B cell (primary cell): ENCODE data around the gene FMN1. TPM values are rescaled to one million over a fixed set of nuclear protein-coding genes. Genes with fewer than 3 reads are reported as not detected.

Experiments
- ATAC-seq: fragments of 200-7000 bp; cut with Tn5 transposase; one replicate; pipeline ENCODE4 v1.10.0; 2021; ENCODE audit warnings: low read depth, mild to moderate bottlenecking, moderate number of reproducible peaks, moderate library complexity
- CTCF ChIA-PET: fragments of 350-600 bp; sonication (Branson Sonifier 250); formaldehyde crosslinking; loops from one replicate; lab custom pipeline; 2021; ENCODE audit warnings: antibody characterized with exemption, inconsistent platforms; lab: Charles Lee
- POLR2A ChIA-PET: fragments of 350-600 bp; sonication (Branson Sonifier 250); formaldehyde crosslinking; loops from one replicate; lab custom pipeline; 2021; ENCODE audit warnings: antibody characterized with exemption; lab: Charles Lee
- DNase-seq: peaks from one replicate; pipeline ENCODE4 v3.0.0; 2013
- H2AFZ ChIP-seq: 2 replicates; pipeline ENCODE4 v1.6.1; 2012; ENCODE audit warnings: mild to moderate bottlenecking, low read depth, low read length; ENCODE audit not compliant: insufficient read depth, poor library complexity, severe bottlenecking
- H3K27ac ChIP-seq, 2 donors: 1 replicate in 1 of 2; 2 replicates in 1 of 2; pipeline ENCODE4 v1.5.1; 2012 to 2013; ENCODE audit warnings: low read length in 2 of 2, mild to moderate bottlenecking in 2 of 2, moderate library complexity in 1 of 2
- H3K27me3 ChIP-seq, 4 experiments: fragments of 200-600 bp in 1 of 4; sonication (generic) in 1 of 4; replicated peaks in 1 of 4; 1 replicate in 2 of 4; 2 replicates in 2 of 4; pipeline versions ENCODE4 v1.6.1 to v1.7.0; 2013 to 2016; ENCODE audit warnings: low read length in 3 of 4, mild to moderate bottlenecking in 2 of 4, mixed read lengths in 1 of 4, moderate library complexity in 1 of 4; ENCODE audit not compliant: insufficient read depth in 4 of 4, control insufficient read depth in 3 of 4; ENCODE audit errors: control extremely low read depth in 1 of 4
- H3K36me3 ChIP-seq, 2 experiments: replicated peaks in 1 of 2; 1 replicate in 1 of 2; 2 replicates in 1 of 2; pipeline versions ENCODE4 v1.6.1 to v1.7.1; 2013; ENCODE audit warnings: low read length in 1 of 2; ENCODE audit not compliant: insufficient read depth in 2 of 2, control insufficient read depth in 1 of 2; ENCODE audit errors: control extremely low read depth in 1 of 2, extremely low read depth in 1 of 2
- H3K4me1 ChIP-seq, 2 donors: fragments of 200-600 bp in 1 of 2; sonication (generic) in 1 of 2; 1 replicate in 1 of 2; 2 replicates in 1 of 2; pipeline versions ENCODE4 v1.5.1 to v1.6.1; 2013 to 2017; ENCODE audit warnings: low read length in 2 of 2; ENCODE audit not compliant: control insufficient read depth in 2 of 2, insufficient read depth in 2 of 2
- H3K4me2 ChIP-seq: replicated peaks from 2 replicates; pipeline ENCODE3; 2012; ENCODE audit warnings: mild to moderate bottlenecking, low read depth, low read length; ENCODE audit not compliant: poor library complexity, severe bottlenecking
- H3K4me3 ChIP-seq, 5 experiments: fragments of 200-600 bp in 1 of 5; sonication (generic) in 1 of 5; 1 replicate in 3 of 5; 2 replicates in 2 of 5; pipeline versions ENCODE4 v1.5.1 to v1.7.0; 2011 to 2016; ENCODE audit warnings: low read length in 4 of 5, mild to moderate bottlenecking in 4 of 5, low read depth in 2 of 5, control low read depth in 1 of 5, moderate library complexity in 1 of 5; ENCODE audit not compliant: insufficient read depth in 1 of 5; ENCODE audit errors: control extremely low read depth in 1 of 5, extremely low read depth in 1 of 5
- H3K79me2 ChIP-seq: fragments of 200-600 bp; sonication (generic); one replicate; pipeline ENCODE4 v1.6.0; 2016; ENCODE audit warnings: low read length; ENCODE audit not compliant: control insufficient read depth, insufficient read depth
- H3K9ac ChIP-seq: fragments of 200-600 bp; sonication (generic); 2 replicates; pipeline ENCODE4 v1.6.1; 2017; ENCODE audit warnings: mild to moderate bottlenecking, low read length, moderate library complexity
- H3K9me3 ChIP-seq, 3 donors: one replicate each; pipeline versions ENCODE4 v1.6.1 to v1.7.1; 2013; ENCODE audit warnings: low read length in 2 of 3; ENCODE audit not compliant: control insufficient read depth in 2 of 3, insufficient read depth in 1 of 3; ENCODE audit errors: control extremely low read depth in 1 of 3
- H4K20me1 ChIP-seq: 2 replicates; pipeline ENCODE4 v1.6.0; 2012; ENCODE audit warnings: mild to moderate bottlenecking, low read length; ENCODE audit not compliant: insufficient read depth, control insufficient read depth, poor library complexity, severe bottlenecking
- H3K27ac Mint-ChIP-seq: one replicate; pipeline ENCODE4 v1.8.0; 2021; ENCODE audit warnings: mixed read lengths
- H3K27me3 Mint-ChIP-seq: one replicate; pipeline ENCODE4 v1.8.0; 2021; ENCODE audit warnings: mixed read lengths
- H3K4me1 Mint-ChIP-seq: one replicate; pipeline ENCODE4 v1.8.0; 2021; ENCODE audit warnings: mixed read lengths
- H3K4me3 Mint-ChIP-seq: one replicate; pipeline ENCODE4 v1.8.0; 2021; ENCODE audit warnings: mixed read lengths
- H3K9me3 Mint-ChIP-seq: one replicate; pipeline ENCODE4 v1.8.0; 2022; ENCODE audit warnings: mixed read lengths; ENCODE audit not compliant: insufficient read depth
- EZH2 ChIP-seq: IDR thresholded peaks from 2 replicates; pipeline ENCODE4 v1.6.1; 2012; ENCODE audit warnings: borderline replicate concordance, low read depth, mild to moderate bottlenecking, moderate library complexity, low read length; ENCODE audit not compliant: insufficient read depth, poor library complexity, severe bottlenecking
- WGBS: methylation state at CpG from one replicate; pipeline ENCODE4 v1.1.5; 2013; ENCODE audit warnings: missing lambda C conversion rate; ENCODE audit not compliant: insufficient coverage; 5-methylcytosine and 5-hydroxymethylcytosine counted together
- intact Hi-C: fragments of 100-400 bp; cut with micrococcal nuclease; formaldehyde crosslinking; loops from one replicate; pipeline ENCODE4 v1.10.0; 2022
- polyA plus RNA-seq: library from polyadenylated mRNA; depleted of rRNA; stranded (reverse); fragments of >200 nt; gene quantifications from 2 replicates; pipeline ENCODE4 v1.2.3, GENCODE V29; 2012
- total RNA-seq, 2 donors: library from RNA; stranded (reverse); fragments of 120-200 nt in 1 of 2; gene quantifications; 1 replicate in 1 of 2; 2 replicates in 1 of 2; pipeline versions ENCODE4 v1.2.3 to v1.2.4, GENCODE V29; 2013 to 2022
- TF ChIP-seq, protein P1 (sequence below): fragments of 200-600 bp; IDR thresholded peaks from one replicate; pipeline ENCODE4 v1.8.0; 2022; ENCODE audit warnings: antibody characterized with exemption, mild to moderate bottlenecking

The FMN1 gene
- total and polyA plus RNA-seq, 2 donors (not counting 1 experiment from before 2014, with no cell fraction given), result 0.21 to 0.96 TPM

GRCh38 chr15:33032053-33032452 lies 162.5 kb downstream of the FMN1 start:
- intact Hi-C loops, result no loop called here
- TF ChIP-seq EZH2, result no peak
- TF ChIP-seq, protein P1, sequence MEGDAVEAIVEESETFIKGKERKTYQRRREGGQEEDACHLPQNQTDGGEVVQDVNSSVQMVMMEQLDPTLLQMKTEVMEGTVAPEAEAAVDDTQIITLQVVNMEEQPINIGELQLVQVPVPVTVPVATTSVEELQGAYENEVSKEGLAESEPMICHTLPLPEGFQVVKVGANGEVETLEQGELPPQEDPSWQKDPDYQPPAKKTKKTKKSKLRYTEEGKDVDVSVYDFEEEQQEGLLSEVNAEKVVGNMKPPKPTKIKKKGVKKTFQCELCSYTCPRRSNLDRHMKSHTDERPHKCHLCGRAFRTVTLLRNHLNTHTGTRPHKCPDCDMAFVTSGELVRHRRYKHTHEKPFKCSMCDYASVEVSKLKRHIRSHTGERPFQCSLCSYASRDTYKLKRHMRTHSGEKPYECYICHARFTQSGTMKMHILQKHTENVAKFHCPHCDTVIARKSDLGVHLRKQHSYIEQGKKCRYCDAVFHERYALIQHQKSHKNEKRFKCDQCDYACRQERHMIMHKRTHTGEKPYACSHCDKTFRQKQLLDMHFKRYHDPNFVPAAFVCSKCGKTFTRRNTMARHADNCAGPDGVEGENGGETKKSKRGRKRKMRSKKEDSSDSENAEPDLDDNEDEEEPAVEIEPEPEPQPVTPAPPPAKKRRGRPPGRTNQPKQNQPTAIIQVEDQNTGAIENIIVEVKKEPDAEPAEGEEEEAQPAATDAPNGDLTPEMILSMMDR, result no peak

GRCh38 chr15:33031324-33031821 lies 163.1 kb downstream of the FMN1 start:
- H3K27ac Mint-ChIP-seq, result no peak overlapping the region
- no peak overlapping the region for H3K4me3 ChIP-seq

More at GRCh38 chr15:33032053-33032452, 162.5 kb downstream of the FMN1 start:
- Histone ChIP-seq H3K27me3 (no peaks in the 10 kb centered on the region), H2AFZ (no peak overlapping the region), H3K79me2 (no peaks in the 10 kb centered on the region), H3K9ac (no peak overlapping the region), H3K4me3 (no peak overlapping the region), H3K27ac (no peak overlapping the region), H3K4me2 (no peak overlapping the region), H4K20me1 (no peaks in the 10 kb centered on the region), H3K9me3 (no peaks in the 10 kb centered on the region), H3K4me1 (no peaks in the 10 kb centered on the region), H3K36me3 (no peaks in the 10 kb centered on the region)
- no peak for ATAC-seq
- ChIA-PET POLR2A (no interaction called here), CTCF (no interaction called here)
- DNase-seq, result no peak
- Mint-ChIP-seq H3K27ac (no peak overlapping the region), H3K9me3 (no peaks in the 10 kb centered on the region), H3K4me3 (no peak overlapping the region), H3K4me1 (no peaks in the 10 kb centered on the region), H3K27me3 (peaks cover 8% of the 10 kb centered on the region)
- WGBS, result no CpG with 5 or more reads among the region's 4 CpGs

More at GRCh38 chr15:33031324-33031821, 163.1 kb downstream of the FMN1 start:
- no peaks in the 10 kb centered on the region for H3K36me3 ChIP-seq
- no peaks in the 10 kb centered on the region for H3K79me2 ChIP-seq
- no peak overlapping the region for H3K9ac ChIP-seq
- no peak overlapping the region for H3K4me2 ChIP-seq
- no peaks in the 10 kb centered on the region for H4K20me1 ChIP-seq
- intact Hi-C loops, result no loop called here
- CTCF ChIA-PET, result no interaction called here
- TF ChIP-seq, protein P1, result no peak
- no peak for TF ChIP-seq EZH2
- Mint-ChIP-seq H3K9me3 (no peaks in the 10 kb centered on the region), H3K27me3 (peaks cover 8% of the 10 kb centered on the region), H3K4me3 (no peak overlapping the region), H3K4me1 (no peaks in the 10 kb centered on the region)
- no peaks in the 10 kb centered on the region for H3K9me3 ChIP-seq
- H3K4me1 ChIP-seq, result no peaks in the 10 kb centered on the region
- 65% methylated on average over 4 of the region's 5 CpGs for WGBS
- H3K27me3 ChIP-seq, result no peaks in the 10 kb centered on the region
- no peak for DNase-seq
- H2AFZ ChIP-seq, result no peak overlapping the region
- H3K27ac ChIP-seq, result no peak overlapping the region
- POLR2A ChIA-PET, result no interaction called here
- ATAC-seq, result no peak
